T-helper 2 cell (primary cell): ENCODE results near the gene PLEKHA3.
A peak's percentile ranks its signal among the peaks of the same experiment; 100 is the strongest.
"Not testable (repeated sequence)": the region's sequence is repeated elsewhere in the genome, so short reads cannot be mapped to it uniquely, and the experiment has no call there.

Experiments
- DNase-seq, 5 experiments: peaks; one replicate each; pipeline versions ENCODE4 v3.0.0 to v3.0.0-alpha.2; 2012 to 2022

The PLEKHA3 gene

GRCh38 chr2:178479275-178479616 lies 1.0 kb upstream of the PLEKHA3 start:
- no peak for DNase-seq

GRCh38 chr2:178479758-178480226 lies 465 bp upstream of the PLEKHA3 start:
- no peak for DNase-seq

GRCh38 chr2:178482437-178482836 lies 2.2 kb downstream of the PLEKHA3 start:
- peak in 1 of 5 experiments; percentile 75 for DNase-seq

- DNase-seq: no peak
Observed at GRCh38 chr2:178484245-178485041, 4.2 kb downstream of the PLEKHA3 start.

GRCh38 chr2:178485356-178485755 lies 5.1 kb downstream of the PLEKHA3 start:
- DNase-seq: no peak

GRCh38 chr2:178491612-178492011 lies 11.4 kb downstream of the PLEKHA3 start:
- DNase-seq: no peak

- no peak for DNase-seq
Observed at GRCh38 chr2:178496049-178496448, 15.8 kb downstream of the PLEKHA3 start.

GRCh38 chr2:178498137-178498536 lies 17.9 kb downstream of the PLEKHA3 start:
- no peak for DNase-seq

- DNase-seq: no peak
Observed at GRCh38 chr2:178499640-178500039, 19.4 kb downstream of the PLEKHA3 start.

- no peak for DNase-seq
Observed at GRCh38 chr2:178502751-178503150, 22.5 kb downstream of the PLEKHA3 start.

GRCh38 chr2:178506101-178506500 lies 25.8 kb downstream of the PLEKHA3 start:
- no peak for DNase-seq

- DNase-seq: no peak
Observed at GRCh38 chr2:178506524-178506923, 26.3 kb downstream of the PLEKHA3 start.

GRCh38 chr2:178506949-178507348 lies 26.7 kb downstream of the PLEKHA3 start:
- DNase-seq: no peak

GRCh38 chr2:178508646-178509045 lies 28.4 kb downstream of the PLEKHA3 start:
- no peak for DNase-seq

GRCh38 chr2:178510384-178510783 lies 30.1 kb downstream of the PLEKHA3 start:
- DNase-seq: no peak

- DNase-seq: no peak
Observed at GRCh38 chr2:178512484-178512883, 32.2 kb downstream of the PLEKHA3 start.

- DNase-seq: peak in 1 of 5 experiments; percentile 65
Observed at GRCh38 chr2:178513876-178514275, 33.6 kb downstream of the PLEKHA3 start.

GRCh38 chr2:178514664-178515063 lies 34.4 kb downstream of the PLEKHA3 start:
- peak in 2 of 5 experiments; percentile 15 to 93 for DNase-seq

GRCh38 chr2:178517496-178517895 lies 37.2 kb downstream of the PLEKHA3 start:
- no peak for DNase-seq

GRCh38 chr2:178521304-178522150 lies 41.3 kb downstream of the PLEKHA3 start:
- peak in 1 of 5 experiments; percentile 39 for DNase-seq

- peak; percentile 44 to 91 (median 69) for DNase-seq
Observed at GRCh38 chr2:178522950-178523595, 42.8 kb downstream of the PLEKHA3 start.

GRCh38 chr2:178523596-178524134 lies 43.4 kb downstream of the PLEKHA3 start:
- DNase-seq: no peak

GRCh38 chr2:178525010-178525409 lies 44.8 kb downstream of the PLEKHA3 start:
- not testable (repeated sequence) for DNase-seq
